ENCODE results near the gene TCEANC2. TPM values are rescaled to one million over a fixed set of nuclear protein-coding genes. Genes with fewer than 3 reads are reported as not detected.
A peak's percentile ranks its signal among the peaks of the same experiment; 100 is the strongest.
"Not testable (repeated sequence)": the region's sequence is repeated elsewhere in the genome, so short reads cannot be mapped to it uniquely, and the experiment has no call there.

TCEANC2 gene
- polyA plus RNA-seq, 1 donor: 5.4 TPM

- DNase-seq (ENCODE audit: low read depth): no peak
These were observed 25.6 kb upstream of the TCEANC2 start for GRCh38 chr1:54027848-54028247.

DNA sequence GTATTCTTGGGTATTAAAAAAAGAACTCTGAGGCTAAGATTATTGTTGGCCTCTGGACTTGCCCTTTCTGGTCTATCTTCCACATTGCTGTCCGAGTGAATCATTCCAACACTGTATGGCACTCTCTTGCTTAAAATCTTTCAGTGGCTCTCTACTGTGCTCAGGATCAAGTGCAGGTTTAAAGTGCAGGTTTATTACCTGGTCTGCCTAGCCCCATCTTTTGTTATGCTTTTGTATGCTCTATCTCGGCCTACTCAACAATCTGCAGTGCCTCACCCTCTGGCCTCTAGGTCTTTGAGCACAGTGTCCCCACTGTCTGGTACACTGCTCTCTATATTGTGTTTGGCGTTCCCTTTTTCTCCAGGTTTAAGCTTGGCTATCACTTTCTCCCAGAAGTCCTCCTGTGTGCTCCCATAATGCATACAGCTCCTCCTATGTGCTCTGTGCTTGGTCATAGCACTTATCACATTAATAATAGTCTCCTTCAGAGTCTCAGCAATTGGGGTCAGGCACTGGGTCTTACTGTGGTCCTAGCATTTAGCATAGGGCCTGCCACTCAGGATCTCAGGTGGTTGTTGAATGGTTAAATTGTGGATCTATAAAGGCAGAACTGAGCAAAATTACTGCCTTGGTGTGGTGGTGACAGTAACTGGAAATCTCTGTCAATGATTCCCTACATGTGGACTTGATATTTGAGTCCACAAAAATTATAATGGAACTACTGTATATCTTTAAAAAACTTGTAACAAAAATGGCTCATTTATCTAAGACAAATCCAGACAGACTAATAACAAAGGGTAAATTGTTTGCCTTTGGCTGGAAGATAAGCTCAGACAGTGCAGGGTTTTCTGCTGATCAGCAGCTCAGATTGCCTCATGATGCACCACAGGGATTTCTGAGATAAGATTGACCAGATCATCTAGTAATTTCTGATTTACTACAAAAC lies 24.8 kb upstream of the TCEANC2 start:
- DNase-seq (ENCODE audit: low read depth): no peak

GRCh38 chr1:54037476-54037875 lies 15.9 kb upstream of the TCEANC2 start:
- no peak for DNase-seq (ENCODE audit: low read depth)

DNA sequence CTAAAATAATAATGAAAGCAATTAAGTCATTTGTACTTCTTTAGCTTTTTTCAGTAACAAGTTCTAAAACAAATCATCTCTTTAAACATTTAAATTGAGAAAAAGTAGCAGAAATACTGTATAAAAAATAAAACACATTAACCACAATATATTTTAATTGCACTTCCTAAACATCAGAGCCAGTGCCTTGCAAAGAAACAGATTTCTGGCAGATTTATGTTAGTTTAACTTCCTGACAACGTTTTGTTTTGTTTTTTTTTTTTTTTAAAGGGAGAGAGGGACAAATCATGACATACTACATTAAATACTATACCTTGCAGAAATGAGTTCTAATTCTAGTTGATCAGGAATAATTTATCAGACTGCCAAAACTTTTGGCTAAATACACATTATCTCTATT lies 11.6 kb upstream of the TCEANC2 start:
- DNase-seq (ENCODE audit: low read depth): no peak

DNA sequence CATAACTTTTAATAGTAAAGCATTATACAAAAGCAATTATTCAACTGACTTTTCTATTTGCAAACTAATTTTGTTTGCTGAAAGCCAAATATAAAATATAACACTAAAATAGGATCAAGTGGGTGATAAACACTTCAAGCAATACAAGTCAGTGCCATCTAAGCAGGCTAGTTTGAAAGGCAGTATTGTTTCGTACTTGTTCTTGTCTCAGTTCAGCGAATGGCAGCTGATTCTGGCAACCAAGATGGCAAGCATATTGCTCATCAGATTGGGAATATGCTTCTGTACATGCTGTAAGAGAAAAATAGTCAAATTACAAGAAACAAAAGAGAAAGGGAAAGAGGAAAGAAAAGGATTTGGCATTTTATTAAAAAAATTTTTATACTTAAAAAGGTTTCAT lies 7.9 kb upstream of the TCEANC2 start:
- no peak for DNase-seq (ENCODE audit: low read depth)

DNA sequence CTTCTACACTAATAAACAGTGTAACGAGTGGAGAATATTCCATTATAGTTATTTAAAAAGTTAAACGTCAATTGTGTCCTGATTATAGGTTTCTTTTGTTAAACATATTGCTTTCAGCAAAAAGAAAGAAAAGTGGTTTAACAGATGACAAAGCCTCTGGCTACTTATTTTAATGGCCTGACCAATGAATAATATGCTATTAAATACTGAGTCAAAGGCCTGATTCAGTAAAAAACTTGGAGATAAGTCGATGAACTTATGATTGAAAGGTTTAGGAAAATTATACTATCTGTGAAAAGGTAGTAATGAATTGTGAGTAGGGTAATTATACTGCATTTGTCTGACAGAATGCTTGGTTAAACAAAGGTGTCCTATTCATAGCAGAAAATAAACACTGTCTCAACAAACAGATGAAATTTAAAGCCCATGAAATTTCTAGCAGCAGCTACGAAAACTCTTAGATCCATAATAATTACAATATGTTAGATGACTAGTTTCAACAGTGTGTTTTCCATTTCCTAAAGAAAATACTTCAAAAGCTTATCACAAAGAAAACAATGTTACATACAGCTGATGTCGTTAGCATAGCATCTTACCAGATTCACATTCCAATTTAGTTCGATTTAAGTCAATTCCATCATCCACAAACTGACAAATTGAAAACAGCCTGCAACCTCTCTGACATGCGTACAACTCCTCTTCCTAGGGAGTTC lies 6.6 kb upstream of the TCEANC2 start:
- DNase-seq (ENCODE audit: low read depth): no peak

DNA sequence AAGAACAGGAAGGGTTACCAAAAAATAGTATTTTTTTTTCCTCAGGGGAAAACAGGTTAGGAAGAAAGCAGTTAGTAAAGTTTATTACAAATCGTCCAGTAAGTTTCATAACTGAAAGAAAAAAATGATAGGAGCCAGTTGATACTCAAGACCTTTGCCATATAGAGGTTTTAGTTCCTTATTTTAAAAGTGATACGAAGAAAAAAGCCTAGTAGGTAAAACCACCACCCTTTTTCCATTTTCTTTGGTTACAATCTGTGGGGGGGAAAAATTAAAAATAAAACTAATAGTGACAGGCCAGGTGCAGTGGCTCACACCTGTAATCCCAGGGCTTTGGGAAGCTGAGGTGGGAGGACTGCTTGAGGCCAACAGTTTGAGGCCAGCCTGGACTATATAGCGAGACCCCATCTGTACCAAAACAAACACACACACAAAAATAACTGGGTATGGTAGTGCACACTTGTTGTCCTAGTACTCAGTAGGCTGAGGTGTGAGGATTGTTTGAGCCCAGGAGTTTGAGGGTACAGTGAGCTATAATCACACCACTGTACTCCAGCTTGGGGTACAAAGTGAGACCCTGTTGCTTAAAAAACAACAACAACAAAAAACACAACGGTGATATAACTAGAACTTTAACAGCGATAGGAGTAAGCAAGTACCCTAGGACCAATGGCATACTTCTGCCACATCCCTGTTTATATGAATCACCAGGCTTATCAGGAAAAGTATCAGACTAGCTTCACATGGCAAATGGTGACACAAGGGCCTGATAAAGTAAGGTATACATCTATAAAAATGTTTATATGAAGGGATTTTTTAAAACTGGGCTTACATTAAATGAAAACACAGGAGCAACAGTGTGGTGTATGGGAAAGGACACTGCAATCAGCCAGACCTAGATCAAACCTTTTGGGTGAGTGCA lies 5.8 kb upstream of the TCEANC2 start:
- no peak for DNase-seq (ENCODE audit: low read depth)

DNA sequence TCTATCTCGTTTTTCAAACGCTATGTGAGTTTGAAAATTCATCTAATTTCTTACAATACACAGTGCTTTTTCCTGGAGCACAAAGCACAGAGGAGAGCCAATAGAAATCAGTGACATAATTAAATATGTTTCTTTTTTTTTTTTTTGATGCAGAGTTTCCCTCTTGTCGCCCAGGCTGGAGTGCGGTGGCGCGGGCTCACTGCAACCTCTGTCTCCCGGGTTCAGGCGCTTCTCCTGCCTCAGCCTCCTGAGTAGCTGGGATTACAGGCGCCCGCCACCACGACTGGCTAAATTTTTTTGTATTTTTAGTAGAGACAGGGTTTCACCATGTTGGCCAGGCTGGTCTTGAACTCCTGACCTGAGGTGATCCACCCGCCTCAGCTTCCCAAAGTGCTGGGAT lies 3.0 kb upstream of the TCEANC2 start:
- DNase-seq (ENCODE audit: low read depth): not testable (repeated sequence)

GRCh38 chr1:54051933-54052430 lies 1.4 kb upstream of the TCEANC2 start:
- DNase-seq (ENCODE audit: low read depth): no peak

DNA sequence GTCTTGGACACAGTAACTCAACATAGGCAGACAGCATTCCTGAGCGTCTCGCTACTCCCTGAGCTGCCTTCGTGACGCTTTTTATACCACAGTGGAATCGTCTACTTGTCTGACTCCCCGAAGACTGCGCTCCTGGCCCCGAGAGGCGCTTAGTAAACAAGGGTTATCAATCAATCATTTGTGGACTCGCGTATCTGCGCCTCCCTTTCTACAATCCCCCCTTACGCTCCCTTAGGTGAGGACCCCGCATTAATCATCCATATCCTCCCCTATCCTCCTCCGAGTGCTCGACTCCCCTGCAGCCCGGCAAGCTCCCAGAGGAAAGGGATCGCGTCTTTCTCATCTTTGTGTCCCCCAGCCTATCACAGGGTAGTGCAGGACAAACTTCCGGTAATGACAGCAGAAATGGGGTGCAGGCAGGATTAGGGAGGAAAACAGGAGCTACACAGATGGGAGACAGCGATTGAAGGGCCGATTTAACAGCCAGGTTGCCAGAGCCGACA lies 926 bp upstream of the TCEANC2 start:
- peak; percentile 11 for DNase-seq (ENCODE audit: low read depth)

DNA sequence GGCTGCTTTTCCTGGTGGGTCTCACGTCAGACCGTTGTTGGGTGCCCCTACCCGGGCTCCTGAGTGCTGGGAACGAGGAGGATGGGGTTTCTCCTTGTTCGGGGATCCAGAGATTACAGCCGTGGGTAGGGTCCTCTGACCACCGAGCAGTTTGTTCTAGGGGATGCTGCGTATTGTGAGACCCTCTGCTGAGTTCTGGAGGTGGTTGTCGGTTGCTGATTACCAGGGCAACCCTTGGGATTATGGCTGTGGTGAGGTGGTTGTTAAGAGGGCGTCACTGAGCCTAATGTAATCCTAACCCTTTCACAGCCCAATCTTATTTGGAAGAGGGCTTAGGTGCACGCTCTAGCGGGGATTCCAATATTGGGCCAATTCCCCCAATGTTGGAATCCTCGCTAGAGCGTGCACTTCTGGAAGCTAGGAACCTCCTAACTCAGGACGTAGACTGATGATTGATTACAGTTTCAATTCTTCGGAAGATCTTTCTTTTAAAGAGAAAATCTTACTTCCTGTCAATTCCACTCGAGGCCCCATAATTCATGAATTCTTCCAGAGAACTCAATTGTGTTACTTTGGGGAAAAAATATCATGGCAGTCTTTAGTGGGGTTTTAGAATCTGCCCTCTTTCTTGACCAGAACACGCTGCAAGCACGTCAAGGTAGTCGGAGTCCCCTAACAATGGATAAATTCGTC lies 483 bp downstream of the TCEANC2 start:
- no peak for DNase-seq (ENCODE audit: low read depth)

DNA sequence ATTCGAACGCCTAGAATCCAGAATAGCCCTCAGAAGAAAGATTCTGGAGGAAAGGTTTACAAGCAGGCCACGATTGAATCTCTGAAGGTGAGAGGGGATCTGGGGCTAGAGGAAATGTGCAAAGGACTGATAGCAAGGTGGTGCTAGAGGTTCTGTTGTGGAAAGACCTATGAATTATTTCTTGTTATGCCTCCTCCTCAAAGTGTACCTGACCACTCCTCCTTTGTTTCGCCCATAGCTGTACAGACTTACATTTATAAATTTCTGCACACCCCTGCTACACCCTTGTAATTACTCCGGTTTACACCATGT lies 986 bp downstream of the TCEANC2 start:
- DNase-seq (ENCODE audit: low read depth): no peak

DNA sequence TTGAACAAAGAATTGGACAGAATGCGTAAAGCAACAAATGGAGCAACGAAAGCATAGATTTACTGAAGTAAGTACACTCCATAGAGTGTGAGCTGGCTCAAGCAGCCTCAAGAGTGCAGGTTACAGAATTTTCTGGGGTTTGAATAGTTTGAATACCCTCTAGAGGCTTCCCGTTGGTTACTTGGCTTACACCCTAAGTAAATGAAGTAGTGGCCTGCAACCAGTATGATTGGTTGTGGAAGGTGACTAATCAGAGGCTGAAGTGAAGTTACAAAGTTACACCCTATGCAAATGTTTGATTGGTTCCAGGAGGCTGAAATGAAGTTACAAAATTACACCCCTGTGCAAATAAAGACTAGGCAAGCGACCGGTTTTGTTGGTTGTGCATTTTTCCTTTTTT lies 10.9 kb downstream of the TCEANC2 start:
- DNase-seq (ENCODE audit: low read depth): no peak

DNA sequence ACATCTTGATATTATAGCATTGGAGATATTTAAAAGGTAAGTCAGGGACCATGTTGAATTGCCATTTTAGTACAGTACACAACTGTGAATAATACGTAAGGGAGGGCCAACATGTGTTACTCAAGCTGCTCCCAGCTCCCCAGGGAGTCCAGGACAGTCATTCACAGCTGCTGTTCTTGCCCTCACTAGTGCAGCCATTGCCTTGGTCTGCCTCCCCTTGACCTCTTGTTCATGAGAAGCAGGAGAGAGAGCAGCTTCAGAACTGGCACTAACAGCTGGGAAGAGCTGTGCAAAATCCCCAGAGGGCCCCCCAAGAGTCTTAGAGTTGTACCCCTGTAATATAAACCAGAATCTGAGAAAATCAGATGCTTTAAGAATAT lies 16.4 kb downstream of the TCEANC2 start:
- DNase-seq (ENCODE audit: low read depth): no peak

GRCh38 chr1:54070171-54070837 lies 16.9 kb downstream of the TCEANC2 start:
- DNase-seq (ENCODE audit: low read depth): peak; percentile 47

GRCh38 chr1:54077359-54077758 lies 24.0 kb downstream of the TCEANC2 start:
- no peak for DNase-seq (ENCODE audit: low read depth)

GRCh38 chr1:54080598-54081049 lies 27.2 kb downstream of the TCEANC2 start:
- no peak for DNase-seq (ENCODE audit: low read depth)

DNA sequence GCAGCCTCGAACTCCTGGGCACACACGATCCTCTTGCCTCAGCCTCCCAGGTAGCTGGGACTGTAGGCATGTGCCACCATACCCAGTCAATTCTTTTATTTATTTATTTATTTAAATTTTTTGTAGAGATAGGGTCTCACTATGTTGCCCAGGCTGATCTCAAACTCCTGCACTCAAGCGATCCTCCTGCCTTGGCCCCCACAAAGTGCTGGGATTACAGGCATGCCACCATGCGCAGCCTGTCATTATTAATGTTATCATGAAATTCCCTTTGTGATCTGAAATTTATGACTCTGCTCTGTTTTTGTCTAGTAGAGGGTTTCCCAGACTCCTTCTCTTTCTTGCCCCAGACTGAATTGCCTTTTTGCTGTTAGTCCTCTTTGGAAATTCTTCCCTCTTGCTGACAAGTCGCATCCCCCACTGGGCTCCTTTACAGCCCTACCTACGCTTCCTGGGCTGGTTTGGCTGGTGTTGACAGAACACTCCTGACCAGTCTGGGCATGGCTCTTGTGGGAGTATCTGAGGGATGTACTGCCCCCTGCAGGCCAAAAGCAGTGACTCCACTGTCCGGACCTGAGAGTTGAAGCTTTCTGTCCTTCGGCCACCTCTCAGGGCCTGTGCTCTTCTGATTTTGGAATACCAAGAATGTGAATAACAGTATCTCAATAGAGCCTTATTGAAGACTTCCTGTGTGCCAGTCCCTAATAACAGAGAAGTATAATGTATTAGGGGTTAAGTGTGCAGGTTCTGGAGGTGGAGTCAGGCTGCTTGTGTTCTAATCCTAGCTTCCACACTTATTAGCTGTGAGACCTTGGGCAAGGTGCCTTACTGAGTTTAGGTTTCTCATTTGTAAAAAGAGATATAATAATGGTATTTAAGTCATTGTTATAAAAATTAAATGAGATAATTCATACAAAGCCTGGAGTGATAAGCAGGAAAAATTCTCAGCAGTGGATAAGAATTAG lies 28.2 kb downstream of the TCEANC2 start:
- no peak for DNase-seq (ENCODE audit: low read depth)

DNA sequence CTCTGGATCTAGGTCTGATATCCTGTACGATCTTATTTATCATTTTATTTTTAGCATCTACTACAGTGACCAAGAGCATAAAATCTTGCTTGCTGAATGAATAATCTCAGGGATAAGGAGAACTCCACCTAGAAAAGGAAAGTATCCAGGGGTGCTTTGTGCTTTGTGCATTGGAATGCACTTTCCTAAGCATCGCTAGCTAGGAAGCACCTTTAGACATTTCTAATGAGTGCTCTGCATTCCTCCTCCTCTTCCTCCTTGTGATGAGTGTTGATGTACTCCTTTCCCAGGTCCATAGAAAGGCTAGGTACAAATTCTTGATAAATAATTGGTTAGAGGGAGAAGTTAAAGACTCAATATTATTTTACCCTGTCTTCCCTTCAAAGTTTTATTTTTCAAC lies 31.4 kb downstream of the TCEANC2 start:
- DNase-seq (ENCODE audit: low read depth): no peak
